Measurements from ENCODE around the gene PRR23E. TPM values are rescaled to one million over a fixed set of nuclear protein-coding genes. Genes with fewer than 3 reads are reported as not detected.

PRR23E gene
- total and polyA plus RNA-seq, 4 donors, result not detected

DNA sequence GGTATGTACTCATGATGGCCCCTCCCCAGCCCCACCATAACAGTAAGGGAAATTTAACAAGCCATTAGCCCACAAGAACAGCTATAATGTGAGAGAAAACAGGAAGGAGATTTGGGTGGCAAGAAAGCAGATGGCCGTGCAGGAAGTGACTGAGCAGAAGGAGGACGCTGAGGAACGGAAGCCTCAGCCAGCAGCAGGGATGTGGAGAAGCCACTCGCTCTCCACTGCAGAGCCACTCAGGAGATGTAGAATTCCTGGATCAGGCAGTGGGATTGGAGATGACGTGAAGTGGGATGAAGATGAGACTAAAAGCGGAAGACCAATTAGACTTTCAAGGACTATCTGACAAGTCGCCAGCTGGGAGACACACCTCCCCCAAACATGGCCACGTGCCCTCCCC is 31.2 kb downstream of the PRR23E start:
- Histone ChIP-seq H3K9me3 (ENCODE audit: control insufficient read depth in 4 of 4, insufficient read depth in 3 of 4, low read length in 3 of 4) (peaks cover 0 to 14% (median 0%) of the 10 kb centered on the region in 4 donors), H3K4me1 (ENCODE audit: control insufficient read depth in 5 of 5, insufficient read depth in 5 of 5, low read length in 5 of 5) (peaks cover 0 to 4% (median 0%) of the 10 kb centered on the region in 5 donors), H3K4me3 (no peak overlapping the region), H3K27ac (ENCODE audit: low read depth in 1 of 2, low read length in 1 of 2) (no peak overlapping the region), H3K27me3 (ENCODE audit: control insufficient read depth in 3 of 3, insufficient read depth in 3 of 3, low read length in 2 of 3) (peaks cover 0 to 2% (median 0%) of the 10 kb centered on the region in 3 donors), H3K36me3 (ENCODE audit: control insufficient read depth in 4 of 4, insufficient read depth in 4 of 4, low read length in 4 of 4) (no peaks in the 10 kb centered on the region), H3K9ac (ENCODE audit: insufficient read depth in 1 of 2, low read length in 2 of 2) (no peak overlapping the region)
- TF ChIP-seq, protein P1, sequence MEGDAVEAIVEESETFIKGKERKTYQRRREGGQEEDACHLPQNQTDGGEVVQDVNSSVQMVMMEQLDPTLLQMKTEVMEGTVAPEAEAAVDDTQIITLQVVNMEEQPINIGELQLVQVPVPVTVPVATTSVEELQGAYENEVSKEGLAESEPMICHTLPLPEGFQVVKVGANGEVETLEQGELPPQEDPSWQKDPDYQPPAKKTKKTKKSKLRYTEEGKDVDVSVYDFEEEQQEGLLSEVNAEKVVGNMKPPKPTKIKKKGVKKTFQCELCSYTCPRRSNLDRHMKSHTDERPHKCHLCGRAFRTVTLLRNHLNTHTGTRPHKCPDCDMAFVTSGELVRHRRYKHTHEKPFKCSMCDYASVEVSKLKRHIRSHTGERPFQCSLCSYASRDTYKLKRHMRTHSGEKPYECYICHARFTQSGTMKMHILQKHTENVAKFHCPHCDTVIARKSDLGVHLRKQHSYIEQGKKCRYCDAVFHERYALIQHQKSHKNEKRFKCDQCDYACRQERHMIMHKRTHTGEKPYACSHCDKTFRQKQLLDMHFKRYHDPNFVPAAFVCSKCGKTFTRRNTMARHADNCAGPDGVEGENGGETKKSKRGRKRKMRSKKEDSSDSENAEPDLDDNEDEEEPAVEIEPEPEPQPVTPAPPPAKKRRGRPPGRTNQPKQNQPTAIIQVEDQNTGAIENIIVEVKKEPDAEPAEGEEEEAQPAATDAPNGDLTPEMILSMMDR (IDR thresholded peaks at IDR 0.05; ENCODE audit: control extremely low read depth, extremely low read depth), result no peak
- 32 to 51% methylated on average over 8 of the region's 8 CpGs for WGBS, 2 donors
- ATAC-seq (ENCODE audit: insufficient read depth, low FRiP score) (no peak), DNase-seq (no peak)

DNA sequence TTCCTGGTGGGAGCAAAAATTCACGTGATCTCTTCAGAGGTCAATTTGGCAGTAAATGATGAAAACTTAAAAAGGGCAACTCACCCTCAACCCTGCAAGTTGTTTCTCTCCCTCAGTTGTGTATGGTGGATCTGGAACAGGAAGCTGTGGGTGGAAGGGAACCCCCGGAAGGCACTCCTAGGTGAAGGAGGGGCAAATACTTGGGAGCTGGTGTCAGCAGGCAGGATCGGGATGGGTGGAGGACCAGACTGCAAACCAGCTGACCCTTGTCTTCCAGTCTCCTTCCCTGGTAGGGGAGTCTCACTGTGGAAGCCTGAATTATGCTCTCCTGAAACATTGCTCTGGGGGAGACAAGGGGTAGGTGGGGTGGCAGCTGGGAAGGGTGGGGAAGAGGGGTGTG is 33.5 kb downstream of the PRR23E start:
- Histone ChIP-seq H3K27ac (ENCODE audit: low read depth in 1 of 2, low read length in 1 of 2) (no peak overlapping the region), H3K4me1 (ENCODE audit: control insufficient read depth in 5 of 5, insufficient read depth in 5 of 5, low read length in 5 of 5) (peaks cover 0 to 4% (median 0%) of the 10 kb centered on the region in 5 donors), H3K36me3 (ENCODE audit: control insufficient read depth in 4 of 4, insufficient read depth in 4 of 4, low read length in 4 of 4) (no peaks in the 10 kb centered on the region), H3K9me3 (ENCODE audit: control insufficient read depth in 4 of 4, insufficient read depth in 3 of 4, low read length in 3 of 4) (peaks cover 0 to 19% (median under 1%) of the 10 kb centered on the region in 4 donors), H3K27me3 (ENCODE audit: control insufficient read depth in 3 of 3, insufficient read depth in 3 of 3, low read length in 2 of 3) (no peaks in the 10 kb centered on the region), H3K9ac (ENCODE audit: insufficient read depth in 1 of 2, low read length in 2 of 2) (no peak overlapping the region), H3K4me3 (no peak overlapping the region)
- DNase-seq, result no peak
- TF ChIP-seq, protein P1 (IDR thresholded peaks at IDR 0.05; ENCODE audit: control extremely low read depth, extremely low read depth), result no peak
- no peak for ATAC-seq (ENCODE audit: insufficient read depth, low FRiP score)
- 43 to 66% methylated on average over 3 of the region's 3 CpGs for WGBS, 2 donors

GRCh38 chr3:127226946-127227842 is 34.3 kb downstream of the PRR23E start:
- H3K4me1 ChIP-seq (ENCODE audit: control insufficient read depth in 5 of 5, insufficient read depth in 5 of 5, low read length in 5 of 5), result peaks cover 0 to 4% (median 0%) of the 10 kb centered on the region in 5 donors
- peaks cover 0 to 21% (median under 1%) of the 10 kb centered on the region in 4 donors for H3K9me3 ChIP-seq (ENCODE audit: control insufficient read depth in 4 of 4, insufficient read depth in 3 of 4, low read length in 3 of 4)
- no peaks in the 10 kb centered on the region for H3K36me3 ChIP-seq (ENCODE audit: control insufficient read depth in 4 of 4, insufficient read depth in 4 of 4, low read length in 4 of 4)
- H3K27ac ChIP-seq (ENCODE audit: low read depth in 1 of 2, low read length in 1 of 2), result no peak overlapping the region
- H3K4me3 ChIP-seq, result no peak overlapping the region
- WGBS, 2 donors, result 36 to 49% methylated on average over 21 of the region's 22 CpGs
- H3K9ac ChIP-seq (ENCODE audit: insufficient read depth in 1 of 2, low read length in 2 of 2), result no peak overlapping the region
- TF ChIP-seq, protein P1 (IDR thresholded peaks at IDR 0.05; ENCODE audit: control extremely low read depth, extremely low read depth), result no peak
- no peaks in the 10 kb centered on the region for H3K27me3 ChIP-seq (ENCODE audit: control insufficient read depth in 3 of 3, insufficient read depth in 3 of 3, low read length in 2 of 3)
- DNase-seq (no peak), ATAC-seq (ENCODE audit: insufficient read depth, low FRiP score) (peak; percentile 23)
